ENCODE data around the gene ADCYAP1R1. TPM values are rescaled to one million over a fixed set of nuclear protein-coding genes. Genes with fewer than 3 reads are reported as not detected.

The ADCYAP1R1 gene
- total RNA-seq, 1 experiment from 2014 or later = not detected

DNA sequence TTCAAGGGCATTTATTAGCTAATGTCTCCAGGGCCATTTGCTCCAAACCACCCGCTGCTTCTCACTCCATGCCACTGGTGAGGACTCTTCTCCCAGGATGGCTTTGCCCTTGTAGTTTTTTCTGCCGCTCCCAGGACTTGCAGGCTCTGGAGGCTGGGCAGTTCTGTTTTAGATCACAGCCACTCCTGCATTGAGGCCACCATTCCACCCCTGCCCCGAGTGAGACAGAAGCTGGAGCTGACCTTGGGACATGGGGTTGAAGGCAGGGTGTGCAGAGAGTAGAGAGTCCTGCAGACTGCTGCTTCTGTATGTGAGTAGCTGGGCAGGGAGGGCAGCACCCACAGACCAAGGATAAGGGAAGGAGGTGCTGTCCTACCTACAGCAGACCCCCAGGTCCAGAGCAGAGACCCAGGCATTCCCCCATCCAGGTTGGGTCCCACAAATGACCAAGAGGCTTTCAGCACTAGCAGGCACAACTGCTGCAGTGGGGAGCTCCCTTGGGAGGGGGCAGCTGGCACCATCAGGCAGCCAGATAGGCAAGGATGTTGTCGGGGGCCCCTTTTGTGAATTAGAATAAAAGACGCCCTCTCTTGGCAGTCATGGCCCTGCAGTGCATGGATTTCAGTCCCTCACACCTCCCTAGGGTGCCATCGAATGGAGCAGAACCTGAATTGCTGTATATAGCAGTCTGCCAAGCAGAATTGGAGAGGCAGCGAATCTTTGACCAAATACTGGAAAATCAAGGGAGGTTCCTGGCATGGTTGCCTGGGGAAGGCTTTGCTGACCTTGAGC lies 22.7 kb upstream of the ADCYAP1R1 start:
- CTCF ChIA-PET = no interaction called here
- POLR2A ChIA-PET (ENCODE audit: unreplicated experiment) = no interaction called here
- Histone ChIP-seq H3K36me3 (ENCODE audit: low read depth) (no peaks in the 10 kb centered on the region), H3K27me3 (ENCODE audit: insufficient read depth, low read depth) (peaks cover 88% of the 10 kb centered on the region), H3F3A (ENCODE audit: insufficient read depth, low read depth) (no peaks in the 10 kb centered on the region), H4K20me1 (ENCODE audit: insufficient read depth) (no peaks in the 10 kb centered on the region), H3K4me3 (no peak overlapping the region), H3K4me1 (replicated peaks; ENCODE audit: insufficient read depth) (no peaks in the 10 kb centered on the region), H3K27ac (no peak overlapping the region), H3K79me2 (ENCODE audit: low read depth) (no peaks in the 10 kb centered on the region), H3K4me2 (no peak overlapping the region), H3K9me3 (ENCODE audit: insufficient read depth, low read depth) (no peaks in the 10 kb centered on the region), H2AFZ (no peak overlapping the region), H3K9me2 (ENCODE audit: insufficient read depth) (no peaks in the 10 kb centered on the region)
- intact Hi-C loops (cut with micrococcal nuclease; ENCODE audit: unreplicated experiment) = no loop called here
- TF ChIP-seq, protein P1, sequence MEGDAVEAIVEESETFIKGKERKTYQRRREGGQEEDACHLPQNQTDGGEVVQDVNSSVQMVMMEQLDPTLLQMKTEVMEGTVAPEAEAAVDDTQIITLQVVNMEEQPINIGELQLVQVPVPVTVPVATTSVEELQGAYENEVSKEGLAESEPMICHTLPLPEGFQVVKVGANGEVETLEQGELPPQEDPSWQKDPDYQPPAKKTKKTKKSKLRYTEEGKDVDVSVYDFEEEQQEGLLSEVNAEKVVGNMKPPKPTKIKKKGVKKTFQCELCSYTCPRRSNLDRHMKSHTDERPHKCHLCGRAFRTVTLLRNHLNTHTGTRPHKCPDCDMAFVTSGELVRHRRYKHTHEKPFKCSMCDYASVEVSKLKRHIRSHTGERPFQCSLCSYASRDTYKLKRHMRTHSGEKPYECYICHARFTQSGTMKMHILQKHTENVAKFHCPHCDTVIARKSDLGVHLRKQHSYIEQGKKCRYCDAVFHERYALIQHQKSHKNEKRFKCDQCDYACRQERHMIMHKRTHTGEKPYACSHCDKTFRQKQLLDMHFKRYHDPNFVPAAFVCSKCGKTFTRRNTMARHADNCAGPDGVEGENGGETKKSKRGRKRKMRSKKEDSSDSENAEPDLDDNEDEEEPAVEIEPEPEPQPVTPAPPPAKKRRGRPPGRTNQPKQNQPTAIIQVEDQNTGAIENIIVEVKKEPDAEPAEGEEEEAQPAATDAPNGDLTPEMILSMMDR (conservative IDR thresholded peaks at IDR 0.05) = no peak
- TF ChIP-seq EZH2 (IDR thresholded peaks at IDR 0.05; ENCODE audit: low read depth) = no peak
- DNase-seq = no peak
- BruUV-seq (replicated peaks) = no TSS peak

DNA sequence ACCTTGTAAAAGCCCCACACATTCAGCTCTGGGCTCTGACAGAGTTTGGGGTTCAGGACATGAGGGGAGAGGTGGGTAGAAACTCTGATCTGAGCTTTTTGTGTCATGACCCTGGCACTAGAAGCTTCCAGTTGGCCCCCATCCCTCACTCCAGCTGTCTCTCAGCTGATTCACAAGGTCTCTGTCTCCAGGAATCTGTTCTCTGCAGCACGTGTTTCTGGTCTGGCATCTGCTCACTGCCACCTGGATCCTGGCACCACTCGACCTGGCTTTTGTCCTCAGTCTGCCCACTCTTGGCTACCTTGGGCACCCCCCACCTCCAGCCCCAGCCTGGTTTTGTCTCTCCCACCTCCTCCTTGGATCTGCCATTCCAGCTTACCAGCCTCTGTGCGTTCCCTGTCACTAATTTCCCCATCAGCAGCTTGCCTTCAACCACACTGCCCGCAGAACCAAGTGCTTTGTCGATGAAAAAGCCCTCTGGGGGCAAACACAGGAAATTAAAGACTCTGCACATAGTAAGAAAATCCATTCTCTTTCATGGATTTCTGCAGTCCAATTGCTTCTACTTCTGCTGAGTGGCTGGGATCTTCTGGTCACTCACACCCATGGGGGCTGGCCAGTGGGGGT lies 18.3 kb upstream of the ADCYAP1R1 start:
- H2AFZ ChIP-seq = no peak overlapping the region
- intact Hi-C loops (cut with micrococcal nuclease; ENCODE audit: unreplicated experiment) = no loop called here
- no peaks in the 10 kb centered on the region for H3K36me3 ChIP-seq (ENCODE audit: low read depth)
- ChIA-PET POLR2A (ENCODE audit: unreplicated experiment) (no interaction called here), CTCF (no interaction called here)
- BruUV-seq (replicated peaks) = no TSS peak
- no peaks in the 10 kb centered on the region for H3K79me2 ChIP-seq (ENCODE audit: low read depth)
- H3F3A ChIP-seq (ENCODE audit: insufficient read depth, low read depth) = no peaks in the 10 kb centered on the region
- H3K27ac ChIP-seq = no peak overlapping the region
- H4K20me1 ChIP-seq (ENCODE audit: insufficient read depth) = no peaks in the 10 kb centered on the region; the same call in 1 of the 2 replicates
- no peaks in the 10 kb centered on the region for H3K9me2 ChIP-seq (ENCODE audit: insufficient read depth)
- no peaks in the 10 kb centered on the region for H3K4me1 ChIP-seq (replicated peaks; ENCODE audit: insufficient read depth)
- H3K4me2 ChIP-seq = no peak overlapping the region
- H3K9me3 ChIP-seq (ENCODE audit: insufficient read depth, low read depth) = no peaks in the 10 kb centered on the region
- H3K4me3 ChIP-seq = no peak overlapping the region
- no peak for DNase-seq
- no peak for TF ChIP-seq EZH2 (IDR thresholded peaks at IDR 0.05; ENCODE audit: low read depth)
- TF ChIP-seq, protein P1 (conservative IDR thresholded peaks at IDR 0.05) = no peak
- H3K27me3 ChIP-seq (ENCODE audit: insufficient read depth, low read depth) = peaks cover 92% of the 10 kb centered on the region

DNA sequence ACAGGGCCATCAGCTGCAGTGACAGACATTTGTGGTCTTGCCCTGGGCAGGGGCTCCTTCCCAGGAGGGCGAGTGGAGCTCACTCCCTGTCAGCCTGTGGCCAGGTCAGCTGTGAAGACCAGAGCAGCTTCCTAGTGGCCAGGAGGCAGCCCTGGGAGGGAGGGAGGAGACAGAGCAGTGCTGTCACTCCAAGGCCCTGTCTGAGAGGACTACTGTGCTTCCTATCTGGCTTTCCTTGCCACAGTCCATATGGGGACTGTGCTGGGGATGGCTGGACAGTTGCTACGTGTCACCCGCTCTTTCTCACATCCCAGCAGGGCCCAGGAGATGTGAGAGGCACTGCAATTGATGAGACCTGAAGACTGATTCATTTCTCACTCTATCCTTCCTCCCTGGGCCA lies 15.2 kb upstream of the ADCYAP1R1 start:
- H2AFZ ChIP-seq = no peak overlapping the region
- no peak overlapping the region for H3K4me2 ChIP-seq
- DNase-seq = no peak
- H3K27ac ChIP-seq = no peak overlapping the region
- no peaks in the 10 kb centered on the region; the same call in 1 of the 2 replicates for H4K20me1 ChIP-seq (ENCODE audit: insufficient read depth)
- H3K36me3 ChIP-seq (ENCODE audit: low read depth) = no peaks in the 10 kb centered on the region
- CTCF ChIA-PET = no interaction called here
- intact Hi-C loops (cut with micrococcal nuclease; ENCODE audit: unreplicated experiment) = no loop called here
- H3K27me3 ChIP-seq (ENCODE audit: insufficient read depth, low read depth) = peaks cover 97% of the 10 kb centered on the region
- H3F3A ChIP-seq (ENCODE audit: insufficient read depth, low read depth) = no peaks in the 10 kb centered on the region
- TF ChIP-seq EZH2 (IDR thresholded peaks at IDR 0.05; ENCODE audit: low read depth) = no peak
- TF ChIP-seq, protein P1 (conservative IDR thresholded peaks at IDR 0.05) = no peak
- H3K9me3 ChIP-seq (ENCODE audit: insufficient read depth, low read depth) = no peaks in the 10 kb centered on the region
- H3K79me2 ChIP-seq (ENCODE audit: low read depth) = no peaks in the 10 kb centered on the region
- no peaks in the 10 kb centered on the region for H3K4me1 ChIP-seq (replicated peaks; ENCODE audit: insufficient read depth)
- BruUV-seq (replicated peaks) = no TSS peak
- no peak overlapping the region for H3K4me3 ChIP-seq
- POLR2A ChIA-PET (ENCODE audit: unreplicated experiment) = no interaction called here
- H3K9me2 ChIP-seq (ENCODE audit: insufficient read depth) = no peaks in the 10 kb centered on the region

Measured in PC-9 (cell line).